HepG2 (cell line): ENCODE results near the gene SYMPK. TPM values are rescaled to one million over a fixed set of nuclear protein-coding genes. Genes with fewer than 3 reads are reported as not detected.

Source experiments
- CEBPG ChIP-seq: IDR thresholded peaks from 2 replicates; pipeline ENCODE4 v1.6.1; 2016
- FOXA1 ChIP-seq, 2 experiments: fragments of 450-650 bp in 1 of 2; sonication (generic) in 1 of 2; formaldehyde crosslinking in 1 of 2; IDR thresholded peaks; 2 replicates each; pipeline versions ENCODE4 v1.4.0 to v1.6.1; 2016 to 2020; ENCODE audit warnings: missing genetic modification reagents in 1 of 2
- FOXK1 ChIP-seq: sonication (generic); formaldehyde crosslinking; IDR thresholded peaks from 2 replicates; pipeline ENCODE4 v1.4.0; 2020; ENCODE audit warnings: low read depth, missing genetic modification reagents, borderline replicate concordance
- FUBP1 ChIP-seq: sonication (generic); formaldehyde crosslinking; IDR thresholded peaks from 2 replicates; pipeline ENCODE4 v1.5.1; 2020; ENCODE audit warnings: missing genetic modification reagents, mild to moderate bottlenecking, borderline replicate concordance
- GATAD2A ChIP-seq: IDR thresholded peaks from 2 replicates; pipeline ENCODE4 v1.6.1; 2016
- HDAC2 ChIP-seq: sonication (generic); formaldehyde crosslinking; IDR thresholded peaks from 2 replicates; pipeline ENCODE4 v1.4.0; 2020; ENCODE audit warnings: missing genetic modification reagents
- HIC2 ChIP-seq: sonication (generic); formaldehyde crosslinking; IDR thresholded peaks from 2 replicates; pipeline ENCODE4 v1.9.0; 2022; ENCODE audit warnings: low read depth, missing genetic modification reagents
- IKZF5 ChIP-seq: IDR thresholded peaks from 2 replicates; pipeline ENCODE4 v1.6.1; 2018; ENCODE audit warnings: missing genetic modification reagents, mild to moderate bottlenecking, missing compliant biosample characterization
- JUND ChIP-seq: sonication (generic); formaldehyde crosslinking; IDR thresholded peaks from 2 replicates; pipeline ENCODE4 v1.8.0; 2022; ENCODE audit warnings: mild to moderate bottlenecking, missing genetic modification reagents
- KDM2A ChIP-seq: sonication (generic); formaldehyde crosslinking; IDR thresholded peaks from 2 replicates; pipeline ENCODE4 v1.4.0; 2020; ENCODE audit warnings: low read depth, missing genetic modification reagents, borderline replicate concordance
- KDM3A ChIP-seq: IDR thresholded peaks from 2 replicates; pipeline ENCODE4 v1.6.1; 2018; ENCODE audit warnings: low read depth, missing compliant biosample characterization
- KLF9 ChIP-seq: IDR thresholded peaks from 2 replicates; pipeline ENCODE4 v1.6.1; 2016; ENCODE audit warnings: low read depth
- NR2C2 ChIP-seq: sonication (generic); formaldehyde crosslinking; IDR thresholded peaks from 2 replicates; pipeline ENCODE4 v1.4.0; 2020; ENCODE audit warnings: missing genetic modification reagents, mild to moderate bottlenecking, moderate library complexity, borderline replicate concordance
- PATZ1 ChIP-seq: sonication (generic); formaldehyde crosslinking; IDR thresholded peaks from 2 replicates; pipeline ENCODE4 v1.4.0; 2020; ENCODE audit warnings: missing genetic modification reagents
- SP5 ChIP-seq: IDR thresholded peaks from 2 replicates; pipeline ENCODE4 v1.6.1; 2016; ENCODE audit warnings: low read depth, borderline replicate concordance
- ZBTB43 ChIP-seq: sonication (generic); formaldehyde crosslinking; conservative IDR thresholded peaks from 2 replicates; pipeline ENCODE4 v1.4.0; 2020; ENCODE audit warnings: missing genetic modification reagents
- ZIK1 ChIP-seq: sonication (generic); formaldehyde crosslinking; IDR thresholded peaks from 2 replicates; pipeline ENCODE4 v1.5.0; 2020; ENCODE audit warnings: mild to moderate bottlenecking, low read depth, missing genetic modification reagents, borderline replicate concordance
- ZKSCAN5 ChIP-seq: sonication (generic); formaldehyde crosslinking; IDR thresholded peaks from 2 replicates; pipeline ENCODE4 v1.5.1; 2020; ENCODE audit warnings: mild to moderate bottlenecking, missing genetic modification reagents
- ZNF329 ChIP-seq: sonication (generic); formaldehyde crosslinking; IDR thresholded peaks from 2 replicates; pipeline ENCODE4 v1.9.0; 2021; ENCODE audit warnings: low read depth, mild to moderate bottlenecking, missing genetic modification reagents
- ZNF678 ChIP-seq: sonication (generic); formaldehyde crosslinking; IDR thresholded peaks from 2 replicates; pipeline ENCODE4 v1.4.0; 2020; ENCODE audit warnings: mild to moderate bottlenecking, missing genetic modification reagents
- ZNF768 ChIP-seq: sonication (generic); formaldehyde crosslinking; IDR thresholded peaks from 2 replicates; pipeline ENCODE4 v1.4.0; 2020; ENCODE audit warnings: missing genetic modification reagents
- polyA plus RNA-seq, 8 experiments: library from polyadenylated mRNA; depleted of rRNA in 3 of 8; stranded (reverse) in 7 of 8; unstranded in 1 of 8; fragments of >200 nt; fragmentation: Illumina TruSeq in 4 of 8; extraction: Trizol in 4 of 8; gene quantifications; 2 replicates each; pipeline versions ENCODE4 v1.2.1 to v1.2.3, GENCODE V29; 2011 to 2016; ENCODE audit warnings: low read depth in 4 of 8, missing spikeins in 1 of 8, mixed read lengths in 1 of 8; ENCODE audit not compliant: insufficient read depth in 1 of 8
- total RNA-seq, 5 experiments: library from RNA; depleted of rRNA; stranded (reverse); fragments of >200 nt; fragmentation: Illumina TruSeq; extraction: Trizol; gene quantifications; 2 replicates each; pipeline ENCODE4 v1.2.3, GENCODE V29; 2016; ENCODE audit warnings: low read depth in 1 of 5

SYMPK gene
- total and polyA plus RNA-seq, 2 of the 13 experiments (the other 11 are each of a cell fraction or from before 2014, with no cell fraction given), result 21.9 to 55.7 TPM

- TF ChIP-seq KDM3A (CRISPR knock-in tag) (no peak), HIC2 (CRISPR knock-in tag) (peak; percentile 97), KDM2A (CRISPR knock-in tag) (peak; percentile 20; the same call in 1 of the 2 replicates), FUBP1 (CRISPR knock-in tag) (no peak), ZNF678 (no peak), ZBTB43 (CRISPR knock-in tag) (no peak), FOXA1 (IDR thresholded peaks at IDR 0.05) (no peak), FOXA1 (CRISPR knock-in tag; IDR thresholded peaks at IDR 0.05) (peak; percentile 83; the same call in 1 of the 2 replicates), ZKSCAN5 (CRISPR knock-in tag) (0 out of 2 replicates have a peak, but pooled peaks have one; percentile 26), FOXK1 (peak; percentile 61; the same call in 1 of the 2 replicates), PATZ1 (CRISPR knock-in tag) (peak; percentile 81), HDAC2 (CRISPR knock-in tag) (peak; percentile 63; the same call in 1 of the 2 replicates), ZIK1 (no peak), JUND (CRISPR knock-in tag) (peak; percentile 53; the same call in 1 of the 2 replicates), NR2C2 (CRISPR knock-in tag) (0 out of 2 replicates have a peak, but pooled peaks have one; percentile 29), SP5 (peak; percentile 63; the same call in 1 of the 2 replicates), KLF9 (CRISPR knock-in tag) (peak; percentile 94; the same call in 1 of the 2 replicates), IKZF5 (peak; percentile 80), GATAD2A (peak; percentile 72), ZNF768 (CRISPR knock-in tag) (peak; percentile 11; the same call in 1 of the 2 replicates), CEBPG (CRISPR knock-in tag) (peak; percentile 27; the same call in 1 of the 2 replicates), ZNF329 (CRISPR knock-in tag) (0 out of 2 replicates have a peak, but pooled peaks have one; percentile 57)
Observed at GRCh38 chr19:45878043-45878794, 15.3 kb upstream of the SYMPK start (continued).
